HG02981 (cell line): ENCODE results near the gene CELSR2.

Source experiments
- ATAC-seq: cut with Tn5 transposase; IDR thresholded peaks from one replicate; pipeline ENCODE4 v1.9.1; 2021; ENCODE audit warnings: mild to moderate bottlenecking, moderate library complexity; ENCODE audit not compliant: unreplicated experiment

The CELSR2 gene

DNA sequence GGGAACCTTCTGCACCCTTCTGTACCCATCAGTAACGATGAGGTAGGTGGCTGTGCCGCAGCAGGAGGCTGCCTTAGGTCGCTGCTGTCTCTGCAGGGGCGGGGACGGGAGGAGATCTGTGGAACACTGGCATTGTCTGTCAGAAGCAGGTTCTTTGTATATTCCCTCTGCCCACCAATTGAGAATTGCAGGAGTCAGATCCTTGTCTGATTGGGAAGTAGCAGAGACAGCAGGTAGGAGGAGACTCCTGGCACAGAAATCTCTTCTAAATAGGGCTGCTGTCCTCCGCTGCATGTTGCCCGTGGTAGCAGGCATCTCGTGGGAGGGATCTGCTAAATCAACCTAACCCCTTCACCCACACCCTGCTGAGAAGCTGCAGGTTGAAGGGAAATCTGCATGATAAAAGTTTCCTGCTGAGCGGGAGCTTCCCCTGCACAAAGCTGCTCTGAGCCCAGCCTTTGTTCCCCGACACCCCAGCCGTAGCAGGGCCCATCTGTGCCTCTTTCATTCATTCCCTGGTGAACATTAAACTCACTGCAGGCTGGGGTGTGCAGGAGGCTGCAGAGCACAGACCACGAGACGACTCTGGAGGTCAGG, 19.7 kb upstream of the CELSR2 start:
- no peak for ATAC-seq

DNA sequence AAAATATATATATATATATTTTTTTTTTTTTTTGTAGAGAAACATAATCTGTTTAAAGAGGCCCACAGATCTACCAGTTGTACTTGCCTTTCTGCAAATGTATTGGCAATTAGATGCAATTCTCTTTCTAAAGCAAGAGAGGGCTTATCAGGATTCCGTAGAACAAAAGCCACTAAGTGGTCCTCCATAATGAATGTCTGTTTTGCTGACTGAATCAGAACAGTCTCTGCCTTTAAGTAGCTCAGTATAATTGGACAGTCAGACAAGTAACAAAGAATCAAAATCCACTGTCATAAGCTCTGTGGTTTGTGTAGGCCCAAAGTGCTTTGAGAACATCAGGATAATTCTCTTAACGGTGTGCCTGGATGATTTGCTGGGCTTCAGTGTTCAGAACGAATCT, 18.3 kb upstream of the CELSR2 start:
- no peak for ATAC-seq

- ATAC-seq: no peak
Measured at GRCh38 chr1:109235137-109235536, 14.2 kb upstream of the CELSR2 start.

GRCh38 chr1:109237512-109237911, 11.8 kb upstream of the CELSR2 start:
- no peak for ATAC-seq

DNA sequence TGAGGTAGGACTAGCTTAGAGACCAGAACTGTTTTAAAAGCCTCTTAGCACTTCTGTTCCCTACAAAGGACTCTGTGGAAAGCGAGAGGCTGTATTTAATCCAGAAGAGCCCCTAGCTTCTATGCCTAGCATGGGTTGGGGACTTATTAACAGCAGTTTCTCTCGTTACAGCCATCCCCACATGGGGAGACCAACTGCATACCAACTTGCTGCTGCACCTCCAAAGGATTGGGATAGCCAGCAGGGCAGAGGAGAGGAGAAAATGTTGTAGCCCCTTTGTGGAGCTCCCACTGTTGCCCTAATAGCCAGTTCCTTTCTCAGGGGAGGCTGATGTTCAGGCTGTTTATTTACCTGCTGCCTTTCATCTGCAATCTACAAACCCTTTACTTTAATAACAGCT, 11.0 kb upstream of the CELSR2 start:
- no peak for ATAC-seq

DNA sequence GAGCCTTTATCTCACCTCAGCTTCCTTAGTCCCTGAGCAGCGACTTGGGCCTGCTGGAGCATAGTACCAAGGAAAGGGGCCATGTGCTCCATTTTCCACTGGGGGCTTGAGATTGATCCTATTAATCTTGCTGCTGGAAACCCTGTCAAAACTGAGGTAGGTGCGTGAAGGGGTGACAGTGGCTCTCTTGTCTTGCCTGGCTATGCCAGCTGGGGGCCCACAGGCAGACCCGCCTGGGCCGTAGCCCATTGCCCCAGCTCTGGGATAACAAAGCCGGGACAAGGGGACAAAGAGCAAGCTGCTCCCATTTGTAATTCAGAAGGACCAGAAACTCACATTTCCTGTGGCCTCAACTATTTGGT, 10.3 kb upstream of the CELSR2 start:
- ATAC-seq: no peak

GRCh38 chr1:109239409-109240068, 9.8 kb upstream of the CELSR2 start:
- ATAC-seq: no peak

- no peak for ATAC-seq
Measured at GRCh38 chr1:109240158-109241152, 8.9 kb upstream of the CELSR2 start.

- no peak for ATAC-seq
Measured at GRCh38 chr1:109241344-109241743, 8.0 kb upstream of the CELSR2 start.

DNA sequence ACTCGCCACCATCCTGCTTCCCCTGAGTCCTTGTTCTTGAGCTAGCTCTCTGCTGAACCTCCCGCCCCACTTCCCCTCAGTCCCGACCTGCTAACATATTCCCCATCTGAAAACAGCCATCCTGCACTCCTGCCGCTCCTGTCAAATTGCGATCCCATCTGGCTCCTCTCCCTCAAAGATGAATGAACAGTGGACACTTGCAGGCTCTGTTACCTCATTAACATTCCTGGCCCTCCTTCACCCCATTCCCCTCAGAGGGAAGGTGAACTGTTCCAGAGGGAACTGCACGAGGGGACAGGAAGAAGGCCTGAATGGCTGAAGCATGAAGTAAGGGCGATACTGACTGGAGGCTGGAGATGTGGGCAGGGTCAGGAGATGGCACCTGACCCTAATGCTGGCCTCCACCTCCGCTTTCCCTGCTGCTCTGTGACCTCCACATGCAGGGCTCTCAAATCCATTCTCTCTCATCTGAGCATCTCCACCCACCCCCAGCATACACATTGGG, 7.4 kb upstream of the CELSR2 start:
- no peak for ATAC-seq

GRCh38 chr1:109242387-109242786, 7.0 kb upstream of the CELSR2 start:
- no peak for ATAC-seq

GRCh38 chr1:109243221-109243620, 6.1 kb upstream of the CELSR2 start:
- no peak for ATAC-seq

- ATAC-seq: no peak
Measured at GRCh38 chr1:109243860-109244552, 5.3 kb upstream of the CELSR2 start.

GRCh38 chr1:109246141-109246551, 3.2 kb upstream of the CELSR2 start:
- ATAC-seq: no peak

DNA sequence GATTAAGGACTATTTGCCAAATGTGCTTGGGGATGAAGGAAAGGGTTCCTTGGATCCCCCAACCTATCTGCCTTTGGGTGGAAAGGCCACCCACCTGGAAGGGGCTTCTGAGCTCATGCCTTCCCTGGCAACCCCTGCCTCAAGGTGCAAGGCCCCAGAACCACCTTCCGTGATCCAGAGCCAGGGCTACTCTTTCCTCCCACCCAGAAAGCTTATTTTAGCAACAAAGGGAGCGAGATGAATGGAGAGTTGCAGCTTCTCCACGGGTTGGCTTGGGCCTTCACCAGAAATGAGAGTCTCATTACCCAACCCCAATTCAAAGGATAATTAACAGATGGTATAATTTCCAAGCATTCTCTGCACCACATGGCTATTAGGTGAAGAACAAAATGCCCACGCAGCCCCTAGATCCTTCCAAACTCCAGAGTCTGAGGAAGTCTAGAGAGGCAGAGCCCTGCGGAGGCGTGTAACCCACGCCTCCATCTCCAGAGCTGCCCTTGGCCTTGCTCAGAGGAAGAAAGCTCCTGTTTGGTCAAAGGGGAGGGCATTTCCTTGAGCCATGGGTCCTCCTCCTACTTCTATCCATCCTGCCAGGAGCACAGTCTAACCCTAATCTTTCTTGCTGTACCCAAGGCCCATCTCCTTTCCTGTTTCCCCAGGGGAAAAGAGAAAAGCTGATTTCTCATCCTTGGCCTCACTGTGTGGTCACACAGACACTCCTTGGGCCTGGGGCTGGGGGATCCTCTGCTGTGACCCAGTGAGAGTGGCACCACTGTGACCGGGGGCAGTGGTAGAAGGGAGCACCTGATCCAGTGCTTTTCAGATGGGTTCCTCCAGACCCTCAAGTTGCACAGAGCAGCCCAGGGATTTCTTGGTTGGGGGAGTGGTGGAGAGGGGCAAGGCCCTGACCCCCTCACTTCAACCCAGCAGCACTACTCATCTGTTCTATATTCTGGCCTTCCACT, 1.7 kb upstream of the CELSR2 start:
- ATAC-seq: no peak

DNA sequence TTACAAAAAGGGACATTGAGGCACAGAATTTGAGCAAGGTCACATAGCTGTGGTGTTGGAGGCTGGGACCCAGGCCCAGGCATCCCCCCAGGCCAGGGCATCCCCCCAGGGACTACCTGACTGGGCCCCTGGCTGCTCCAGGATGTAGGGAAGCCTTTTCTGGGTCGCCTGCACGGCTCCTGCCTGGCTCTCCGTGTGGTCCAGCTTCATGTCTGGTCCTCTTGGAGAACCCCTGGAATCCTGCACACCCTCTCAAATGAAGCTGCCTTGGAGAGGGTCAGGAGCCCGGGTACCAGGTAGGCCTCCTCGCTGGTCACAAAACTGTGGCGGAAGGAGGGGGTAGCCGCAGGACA, 919 bp upstream of the CELSR2 start:
- ATAC-seq: no peak

DNA sequence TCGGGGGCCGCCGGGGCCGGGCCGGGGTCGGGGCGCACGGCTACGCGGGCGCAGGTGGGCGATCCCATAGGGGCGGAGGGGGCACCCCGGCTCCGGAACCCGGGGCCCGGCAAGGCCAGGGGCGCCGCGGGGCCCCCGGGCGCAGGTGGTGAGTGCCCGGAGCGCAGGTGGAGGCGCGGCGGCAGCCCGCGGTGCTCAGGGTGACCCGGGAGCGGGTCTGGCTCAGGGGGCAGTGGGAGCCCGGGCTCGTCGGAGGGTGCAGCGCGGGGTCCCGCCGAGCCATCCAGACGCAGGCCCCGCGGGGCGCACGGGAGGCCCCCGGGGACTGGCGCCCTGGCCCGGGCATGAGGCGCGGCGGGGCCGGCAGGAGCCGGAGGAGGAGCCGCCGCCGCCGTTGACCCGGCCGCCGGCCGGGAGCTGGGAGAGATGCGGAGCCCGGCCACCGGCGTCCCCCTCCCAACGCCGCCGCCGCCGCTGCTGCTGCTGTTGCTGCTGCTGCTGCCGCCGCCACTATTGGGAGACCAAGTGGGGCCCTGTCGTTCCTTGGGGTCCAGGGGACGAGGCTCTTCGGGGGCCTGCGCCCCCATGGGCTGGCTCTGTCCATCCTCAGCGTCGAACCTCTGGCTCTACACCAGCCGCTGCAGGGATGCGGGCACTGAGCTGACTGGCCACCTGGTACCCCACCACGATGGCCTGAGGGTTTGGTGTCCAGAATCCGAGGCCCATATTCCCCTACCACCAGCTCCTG, 489 bp downstream of the CELSR2 start:
- ATAC-seq: peak; percentile 19

- ATAC-seq: no peak
Measured at GRCh38 chr1:109250454-109251276, 1.3 kb downstream of the CELSR2 start.
